DMS 273 (cell line): Measurements from ENCODE around the gene ROM1.
"Not testable (repeated sequence)": the region's sequence is repeated elsewhere in the genome, so short reads cannot be mapped to it uniquely, and the experiment has no call there.

Experiments used
- DNase-seq: peaks from one replicate; lab custom pipeline; 2025; ENCODE audit not compliant: unreplicated experiment; lab: John Stamatoyannopoulos, UW

Gene ROM1

DNA sequence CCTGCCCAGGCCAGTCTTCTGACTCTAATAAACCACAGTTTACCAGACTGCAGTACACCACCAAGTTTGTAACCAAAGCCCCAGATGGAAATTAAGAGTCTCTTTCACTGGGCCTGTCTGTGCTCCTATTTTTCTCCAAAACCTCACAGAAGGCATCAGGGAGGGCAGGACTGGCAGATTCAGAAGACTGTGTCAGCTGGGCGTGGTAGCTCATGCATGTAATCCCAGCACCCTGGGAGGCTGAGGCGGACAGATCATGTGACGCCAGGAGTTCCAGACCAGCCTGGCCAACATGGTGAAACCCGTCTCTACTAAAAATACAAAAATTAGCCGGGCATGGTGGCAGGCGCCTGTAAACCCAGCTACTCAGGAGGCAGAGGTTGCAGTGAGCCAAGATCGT lies 27.7 kb upstream of the ROM1 start:
- DNase-seq: not testable (repeated sequence)

DNA sequence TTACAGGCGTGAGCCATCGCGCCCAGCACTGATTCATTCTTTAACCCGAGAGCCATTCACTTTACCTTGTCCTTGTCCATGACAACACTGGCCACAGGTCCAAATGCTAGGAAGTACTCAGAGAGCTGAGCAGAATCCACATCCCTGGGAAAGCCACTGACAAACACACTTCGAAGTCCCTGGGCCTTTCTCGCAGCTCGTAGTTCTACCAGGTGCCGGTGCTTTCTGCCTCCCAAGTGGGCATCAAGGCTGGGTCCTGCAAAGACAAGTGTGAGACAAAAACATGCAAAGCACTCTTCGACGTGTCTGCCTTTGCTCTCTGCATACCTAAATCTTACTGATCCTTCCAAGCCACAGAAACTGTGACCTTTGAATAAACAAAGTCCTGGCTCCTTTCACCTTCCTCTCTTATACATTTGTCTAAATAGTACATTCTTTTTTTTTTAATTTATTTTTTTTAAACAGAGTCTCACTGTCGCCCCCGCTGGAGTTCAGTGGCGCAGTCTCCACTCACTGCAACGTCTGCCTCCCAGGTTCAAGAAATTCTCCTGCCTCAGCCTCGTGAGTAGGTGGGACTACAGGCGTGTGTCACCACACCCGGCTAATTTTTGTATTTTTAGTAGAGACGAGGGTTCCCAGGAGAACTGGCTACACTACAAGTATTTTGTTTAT lies 24.0 kb upstream of the ROM1 start:
- no peak for DNase-seq

DNA sequence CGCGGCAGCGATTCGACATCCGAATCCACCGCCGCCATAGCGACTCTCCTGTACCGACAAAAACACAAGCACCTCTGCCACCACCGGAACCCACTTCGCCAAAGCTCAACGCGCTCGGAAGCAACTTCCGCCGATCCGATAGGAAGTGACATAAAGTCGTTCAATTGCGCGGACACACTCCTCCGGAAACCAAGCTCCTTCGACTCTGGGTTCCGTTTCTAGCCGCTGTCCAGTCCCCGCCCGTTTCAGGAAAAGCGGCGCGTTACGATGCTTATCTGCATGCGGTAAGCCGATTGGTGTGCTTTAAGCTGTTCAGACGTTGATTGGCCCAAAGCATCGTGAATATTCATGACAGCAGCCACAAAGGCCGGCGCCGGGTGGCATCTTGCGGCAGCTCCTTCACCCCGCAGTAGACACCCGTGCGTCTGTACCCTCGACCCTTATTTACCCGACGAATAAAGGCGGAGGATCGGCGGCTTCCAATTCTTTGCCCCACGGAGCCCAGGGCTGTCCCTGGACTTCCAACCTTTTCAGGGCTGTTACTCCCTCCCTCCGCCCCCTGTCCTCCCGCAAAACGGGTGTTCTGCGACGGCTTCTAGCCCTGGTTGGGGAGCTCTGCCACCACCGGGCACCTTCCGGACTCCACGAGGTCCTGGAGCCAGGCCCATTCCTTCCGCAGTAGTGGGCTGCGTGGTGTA lies 21.5 kb upstream of the ROM1 start, which contains the start of gene TUT1:
TSS of gene TUT1 (minus strand) at position 76 of the 698 bp plus-strand sequence. CDS start at position 38, 38 bp downstream.
- peak; percentile 99 for DNase-seq

DNA sequence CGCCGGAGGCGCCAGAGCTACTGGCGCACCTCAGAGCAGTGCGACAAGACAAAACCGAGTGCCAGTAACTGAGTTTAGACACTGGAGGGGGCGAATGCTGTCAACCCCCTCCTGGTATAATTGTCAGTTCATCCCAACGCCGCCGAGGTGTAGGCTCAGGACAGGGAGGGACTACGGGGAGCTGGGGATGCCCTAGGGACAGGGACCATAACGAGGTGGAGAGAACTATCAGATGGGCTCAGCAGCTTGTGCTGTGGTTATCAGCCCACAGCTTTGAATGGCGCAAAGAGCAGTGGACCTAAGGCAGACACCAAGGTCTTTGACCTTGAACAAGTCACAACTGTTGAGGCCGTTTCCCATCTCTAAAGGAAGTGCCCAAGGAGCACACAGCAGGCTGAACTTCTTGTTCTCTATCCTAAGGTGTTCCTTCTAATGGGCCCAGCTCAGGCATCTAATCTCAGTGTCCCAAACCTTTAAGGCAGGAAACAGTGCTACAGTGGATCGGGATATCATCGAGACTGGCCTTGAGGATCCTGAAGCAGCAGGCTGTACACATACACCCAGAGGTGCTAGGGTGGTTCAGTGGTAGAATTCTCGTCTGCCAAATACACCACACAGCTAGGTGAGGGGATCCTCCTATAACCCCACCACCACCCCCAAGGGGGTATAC lies 20.8 kb upstream of the ROM1 start:
- DNase-seq: no peak

DNA sequence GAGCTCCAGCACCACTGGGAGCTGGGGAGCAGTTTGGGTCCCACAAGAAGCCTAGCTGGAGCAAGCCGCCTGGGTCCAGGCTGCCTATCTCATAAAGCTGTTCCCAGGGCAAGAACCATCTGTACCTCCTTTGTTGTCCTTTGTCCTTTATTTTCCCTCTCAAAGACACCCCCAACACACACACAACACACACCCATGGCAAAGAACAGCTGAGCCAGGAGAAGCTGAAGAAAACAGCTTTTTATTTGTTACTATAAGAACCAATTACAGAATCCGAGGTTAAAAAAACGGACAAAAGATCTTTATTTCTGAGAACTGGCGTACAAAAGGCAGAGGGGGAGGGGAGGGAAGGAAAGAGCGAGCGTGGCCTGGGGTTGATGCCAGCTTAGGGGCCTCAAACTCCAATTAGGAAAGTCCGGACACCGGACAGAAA lies 20.1 kb upstream of the ROM1 start:
- DNase-seq: no peak

DNA sequence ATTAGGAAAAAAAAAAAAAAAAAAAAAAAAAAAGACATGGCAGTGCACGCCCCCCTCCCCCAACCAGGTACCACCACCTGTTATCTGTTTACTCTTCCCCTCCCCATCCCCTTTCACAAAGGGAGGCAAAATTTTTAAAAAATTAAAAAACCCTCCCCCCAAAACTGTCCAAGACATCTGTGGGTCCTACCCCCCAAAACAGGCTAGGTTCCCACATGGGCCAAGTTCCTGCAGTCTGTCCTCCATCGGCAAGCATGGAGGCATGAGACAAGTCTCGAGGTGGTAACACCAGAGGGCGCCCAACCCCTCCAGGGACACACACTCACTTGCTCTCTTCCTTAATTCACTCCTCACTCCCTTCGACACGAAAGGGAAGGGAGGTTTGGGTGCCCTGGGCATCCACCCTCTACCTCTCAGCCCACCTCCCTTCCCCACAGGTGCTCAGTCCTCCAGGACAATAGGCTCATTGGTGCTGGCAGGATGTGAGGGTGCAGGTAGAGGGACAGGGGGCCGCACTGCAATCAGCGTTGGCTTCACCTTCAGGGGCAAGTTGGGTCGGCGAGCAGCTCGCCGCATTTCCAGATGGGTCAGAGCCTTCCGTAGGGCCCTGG lies 19.5 kb upstream of the ROM1 start:
- DNase-seq: peak; percentile 87

DNA sequence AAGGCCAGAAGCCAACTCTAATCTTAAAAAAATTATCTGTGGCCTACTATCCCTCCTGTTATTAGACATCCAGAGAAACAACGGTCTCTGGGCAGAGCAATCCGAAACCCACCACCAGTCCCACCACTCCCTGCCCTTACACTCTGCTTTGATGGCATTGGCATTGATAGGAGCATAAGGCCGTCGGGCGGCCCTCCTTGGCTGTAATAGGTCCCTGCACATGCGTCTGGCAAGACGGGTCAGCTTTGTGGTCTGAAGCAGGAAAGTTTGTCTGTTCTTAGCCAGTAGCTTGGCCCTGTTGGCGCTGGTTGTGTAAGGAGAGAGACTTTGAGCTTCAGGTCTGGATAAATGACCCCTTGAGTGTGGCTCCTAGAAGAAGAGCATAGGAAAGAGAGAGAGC lies 17.9 kb upstream of the ROM1 start:
- no peak for DNase-seq

DNA sequence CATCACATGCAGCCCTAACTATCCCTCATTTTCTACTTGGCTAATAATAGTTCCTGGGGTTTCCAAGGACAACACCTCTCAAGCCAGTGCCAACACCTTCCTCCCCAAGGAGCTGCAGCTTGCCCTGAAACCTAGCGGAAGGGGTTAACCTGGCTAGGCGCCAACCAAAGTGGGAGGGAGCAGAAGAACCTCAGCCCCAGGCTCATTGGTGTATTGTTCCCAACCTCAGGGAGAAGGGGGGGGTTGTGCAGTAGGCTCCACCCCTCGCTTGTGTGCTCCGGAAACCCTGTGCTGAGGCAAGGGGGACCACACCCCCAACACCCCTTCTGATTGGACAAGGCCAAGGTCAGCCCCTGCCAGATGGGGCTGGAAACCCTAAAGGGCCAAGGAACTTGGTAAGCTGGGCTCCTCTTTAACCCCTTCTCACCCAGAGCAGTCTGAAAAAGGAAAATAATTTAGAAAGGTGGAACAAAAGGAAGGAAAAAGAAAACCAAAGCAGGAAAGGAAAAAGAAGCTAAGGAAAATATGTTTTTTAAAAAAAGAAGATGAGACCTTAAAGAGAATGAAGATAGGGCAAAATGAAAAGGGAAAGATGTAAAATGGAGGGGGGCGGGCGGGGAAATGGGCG lies 13.9 kb upstream of the ROM1 start:
- peak; percentile 95 for DNase-seq

DNA sequence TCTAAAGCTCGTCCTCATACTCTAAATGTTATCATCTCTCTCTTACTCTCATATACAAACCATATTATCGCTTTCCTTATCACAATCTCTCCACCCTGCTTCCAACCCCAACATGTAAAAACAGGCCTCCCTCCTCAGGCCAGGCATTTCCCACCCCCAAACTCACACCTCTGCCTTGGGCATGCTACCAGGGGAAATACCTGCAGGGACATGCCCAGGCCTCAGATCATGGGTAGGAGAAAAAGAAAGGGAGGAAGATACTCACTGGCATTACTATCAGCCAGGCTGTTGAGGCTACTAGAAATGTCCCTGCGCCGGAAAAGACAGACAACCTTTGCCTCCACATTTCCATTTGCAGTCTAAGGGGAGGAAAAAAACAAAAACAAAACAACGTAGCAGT lies 13.2 kb upstream of the ROM1 start:
- DNase-seq: no peak

DNA sequence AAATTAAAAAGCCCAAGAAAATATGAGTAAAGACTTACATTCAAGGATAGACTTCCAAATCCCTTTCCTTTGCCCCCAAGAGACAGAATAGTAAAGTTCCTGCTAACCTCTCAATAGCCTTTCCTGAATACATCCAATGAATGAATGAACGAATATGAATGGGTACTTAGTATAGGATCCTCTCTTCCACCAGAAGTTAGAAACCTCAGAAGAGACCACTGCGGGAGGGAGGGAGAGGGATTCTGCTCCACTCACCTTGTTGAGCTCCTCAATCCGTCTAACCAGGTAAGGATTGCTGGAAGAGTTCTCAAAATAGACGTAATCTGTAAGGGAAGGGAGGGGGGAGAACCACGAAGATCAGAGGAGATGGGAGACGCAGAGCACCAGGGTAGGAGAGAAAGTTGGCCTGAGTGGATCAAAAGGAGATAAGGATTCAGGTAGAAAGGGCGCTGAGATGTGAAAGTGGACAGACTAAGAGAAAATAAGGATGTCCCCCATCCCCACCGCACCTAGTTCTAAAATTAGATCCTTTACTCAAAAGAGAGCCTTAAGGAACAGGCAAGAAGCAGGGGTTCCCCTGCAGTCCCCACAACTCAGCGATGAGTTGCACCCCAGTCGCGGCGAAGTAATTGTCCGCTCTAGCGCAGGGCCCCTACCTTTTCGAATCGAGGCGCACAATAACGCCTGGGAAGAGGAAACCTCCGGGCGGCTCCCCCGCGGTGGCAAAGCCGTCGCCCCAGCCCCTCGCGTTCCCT lies 12.5 kb upstream of the ROM1 start:
- no peak for DNase-seq

DNA sequence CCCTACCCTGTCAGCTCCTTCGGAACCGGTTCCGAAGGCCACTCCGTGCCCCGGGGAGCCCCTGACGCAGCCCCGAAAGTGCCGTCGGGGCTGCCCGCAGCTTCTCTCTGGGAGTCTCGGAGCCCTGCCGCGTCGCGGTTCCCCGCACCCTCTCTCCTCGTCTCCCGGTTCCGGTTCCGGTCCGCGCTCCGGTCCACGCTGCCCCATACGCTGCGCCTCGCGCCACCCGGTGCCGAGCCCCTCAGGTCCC lies 12.0 kb upstream of the ROM1 start:
- DNase-seq: peak; percentile 48

DNA sequence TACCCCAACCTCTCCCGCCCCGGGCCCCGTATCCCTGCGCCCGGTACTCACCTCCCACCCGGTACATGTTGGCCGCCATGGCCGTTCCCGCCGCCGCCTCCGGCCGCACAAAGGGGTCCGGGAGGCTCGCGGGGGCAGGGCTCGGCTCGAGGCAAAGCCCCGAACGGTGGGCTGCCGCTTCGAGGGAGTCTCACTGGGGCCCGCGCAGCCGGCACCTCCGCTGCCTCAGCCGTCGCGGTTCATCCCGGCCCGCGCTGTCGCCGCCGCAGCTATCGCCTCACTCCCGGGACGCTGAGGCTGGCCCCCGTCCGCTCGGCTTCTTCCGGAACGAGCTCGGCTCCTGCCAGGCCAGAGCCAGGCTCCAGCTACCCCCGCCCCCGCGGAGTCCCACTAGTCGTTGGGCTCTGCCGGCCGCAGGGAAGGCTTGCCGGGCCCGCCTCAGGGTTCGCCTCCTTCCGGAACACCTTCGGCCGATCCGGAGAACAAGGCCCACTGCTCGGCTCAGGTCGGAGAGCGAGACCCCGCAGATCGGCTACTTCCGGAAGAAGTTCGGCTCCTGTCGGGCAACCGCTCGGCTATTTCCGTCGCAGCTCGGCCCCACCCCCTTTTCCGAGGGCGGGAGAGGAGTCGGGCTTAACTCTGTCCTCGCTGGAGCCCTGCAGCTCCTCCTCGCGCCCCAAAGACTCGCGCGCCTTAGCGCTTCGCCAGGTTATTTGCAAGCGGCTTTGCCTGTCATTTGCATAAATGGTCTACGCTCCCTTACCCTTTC lies 11.5 kb upstream of the ROM1 start, which contains the start of gene MTA2:
TSS of gene MTA2 (minus strand) at position 494 of the 769 bp plus-strand sequence. CDS start at position 79, 415 bp downstream.
- DNase-seq: peak; percentile 98

DNA sequence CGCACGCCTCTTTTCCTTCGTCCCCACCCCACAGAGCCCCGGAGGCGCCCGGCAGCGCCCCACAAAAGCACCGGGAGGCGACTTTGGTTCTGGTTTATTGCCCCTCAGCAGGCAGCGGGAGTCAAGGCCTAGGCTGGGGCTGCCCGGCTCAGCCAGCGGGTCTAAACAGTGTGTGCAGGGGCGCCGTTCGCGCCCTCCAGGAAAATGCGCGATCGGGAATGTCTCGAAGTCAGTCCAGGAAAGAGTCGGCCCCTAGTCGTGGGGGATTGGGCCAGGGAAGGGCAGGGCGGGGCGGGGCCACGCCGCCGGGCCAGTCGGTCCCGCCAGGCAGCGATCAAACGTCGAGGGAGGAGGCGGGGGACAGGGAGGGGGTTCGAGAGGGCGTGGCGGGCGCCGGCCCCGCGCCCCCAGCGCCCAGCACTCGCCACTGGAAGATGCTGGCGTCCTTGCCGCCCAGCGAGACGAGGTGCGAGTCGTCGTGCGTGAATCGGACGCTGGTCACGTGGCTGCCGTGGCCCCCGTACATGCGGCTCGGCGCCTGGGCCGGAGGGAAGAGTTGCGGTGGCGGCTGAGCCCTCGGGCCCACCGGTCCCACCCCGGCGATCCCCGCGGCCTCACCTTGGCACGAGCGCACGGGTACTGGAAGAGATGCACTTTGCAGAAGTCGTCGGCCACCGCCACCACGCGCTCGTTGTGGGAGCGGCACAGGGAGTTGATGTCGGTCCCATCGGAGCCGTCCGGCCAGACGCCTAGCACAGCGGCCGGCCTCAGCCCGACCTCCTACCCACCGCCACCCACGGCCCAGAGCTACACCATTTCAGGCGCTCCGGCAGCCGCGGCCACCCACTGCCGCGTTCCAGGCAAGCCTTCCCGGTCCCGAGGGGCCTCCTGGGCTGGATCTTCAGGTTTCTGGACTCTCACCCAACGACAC lies 10.7 kb upstream of the ROM1 start:
- DNase-seq: peak; percentile 77

DNA sequence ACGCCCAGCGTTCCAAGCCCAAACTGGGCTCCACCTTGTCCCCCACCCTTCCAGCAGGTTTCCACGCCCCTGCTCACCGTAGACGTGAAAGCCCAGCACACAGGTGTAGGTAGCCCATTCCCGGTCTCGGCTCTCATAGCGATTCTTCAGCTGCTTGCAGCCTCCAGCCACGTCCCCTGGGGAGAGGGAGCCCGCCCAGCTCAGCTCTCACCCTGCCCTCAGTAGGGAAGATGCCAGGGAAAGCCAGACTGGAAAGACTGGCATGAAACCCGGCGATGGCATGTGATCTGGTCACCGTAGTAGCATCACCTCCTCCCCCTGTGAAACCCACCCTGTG lies 10.0 kb upstream of the ROM1 start:
- no peak for DNase-seq

DNA sequence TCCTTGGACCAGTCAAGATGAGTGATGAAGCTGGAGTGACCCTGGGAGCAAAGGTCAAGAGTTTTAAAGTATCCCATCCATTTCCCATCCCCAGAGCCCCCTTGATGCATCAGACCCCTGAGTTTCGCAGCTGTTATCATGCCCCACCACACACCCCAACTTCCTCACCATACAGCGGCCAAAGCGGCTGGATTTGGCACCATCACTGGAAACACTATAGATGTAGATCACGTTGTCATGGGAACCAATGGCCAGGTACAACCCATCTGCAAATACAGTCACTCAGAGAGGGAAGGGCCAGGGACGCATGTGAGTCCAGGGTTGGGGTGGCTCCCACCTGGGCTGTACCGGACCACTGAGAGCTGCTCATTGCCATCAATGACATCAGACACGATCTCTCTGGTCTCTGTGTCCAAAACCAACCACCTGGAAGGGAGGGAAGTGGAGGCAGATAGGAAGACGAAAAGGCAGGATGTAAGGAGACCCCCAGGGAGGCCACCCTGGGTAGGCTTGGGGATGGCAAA lies 9.2 kb upstream of the ROM1 start:
- DNase-seq: no peak

DNA sequence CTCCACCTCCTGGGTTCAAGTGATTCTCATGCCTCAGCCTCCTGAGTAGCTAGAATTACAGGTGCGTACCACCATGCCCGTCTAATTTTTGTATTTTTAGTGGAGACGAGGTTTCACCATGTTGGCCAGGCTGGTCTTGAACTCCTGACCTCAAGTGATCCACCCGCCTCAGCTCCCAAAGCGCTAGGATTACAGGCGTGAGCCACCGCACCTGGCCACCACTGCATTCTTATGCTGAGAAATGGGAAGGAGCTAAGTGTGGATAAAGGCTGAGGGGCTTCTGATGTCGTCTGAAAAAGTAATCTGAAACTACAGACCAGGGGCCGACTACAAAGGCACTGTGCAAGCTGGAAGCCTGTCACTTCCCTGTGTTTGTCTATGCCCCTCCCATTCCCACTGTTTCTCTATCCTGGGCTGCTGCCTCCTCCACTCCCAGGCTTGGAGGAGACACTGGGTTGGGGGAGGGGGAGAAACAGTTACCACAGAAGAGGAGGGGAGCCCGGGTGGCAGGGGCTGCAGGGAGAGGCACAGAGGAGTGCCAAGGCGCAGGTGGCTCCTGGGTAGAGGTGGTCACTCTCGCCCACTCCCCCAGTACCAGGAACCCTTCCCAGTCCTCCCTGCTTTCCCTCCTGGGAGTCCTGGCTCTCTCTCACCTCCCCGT lies 8.5 kb upstream of the ROM1 start:
- DNase-seq: peak; percentile 33

DNA sequence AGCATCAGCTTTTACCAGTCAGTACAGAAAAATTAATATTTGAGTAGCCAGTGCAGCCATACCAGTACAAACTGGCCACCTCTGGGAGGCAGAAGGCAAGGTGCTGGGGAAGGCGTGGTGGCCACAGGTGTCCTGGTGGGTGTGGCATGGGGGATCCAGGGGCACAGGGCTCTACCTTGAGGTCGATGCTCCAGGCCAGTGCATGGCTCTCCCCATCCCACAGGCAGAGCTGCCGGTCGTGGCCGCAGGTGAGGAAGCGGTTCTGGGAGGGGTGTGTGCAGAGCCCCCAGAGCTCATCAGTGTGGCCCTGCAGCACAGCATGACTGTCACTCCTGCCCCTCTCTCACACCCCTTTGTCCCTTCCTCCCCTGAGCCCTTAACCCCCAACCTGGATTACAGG lies 7.6 kb upstream of the ROM1 start:
- DNase-seq: no peak

DNA sequence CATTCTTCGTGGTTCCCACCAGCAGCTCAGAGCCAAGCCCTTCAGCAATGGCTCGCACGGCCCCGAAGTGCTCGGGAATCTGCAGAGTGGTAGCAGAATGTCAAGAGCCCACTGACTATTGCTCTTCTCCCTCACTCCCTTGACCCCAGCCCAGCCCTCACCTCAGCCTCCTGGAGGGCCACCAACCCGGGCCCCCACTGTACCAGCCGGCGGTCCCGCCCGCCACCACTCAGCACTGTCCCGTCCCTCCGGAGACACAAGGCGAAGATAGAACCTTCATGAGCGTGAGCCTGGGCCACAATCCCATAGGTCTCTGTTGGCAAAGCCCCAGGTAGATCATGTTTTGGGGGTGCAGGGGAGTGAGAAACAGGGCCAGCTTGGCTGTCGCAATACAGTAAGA lies 7.2 kb upstream of the ROM1 start:
- DNase-seq: no peak
